ENCODE results near the gene PDK4. TPM values are rescaled to one million over a fixed set of nuclear protein-coding genes. Genes with fewer than 3 reads are reported as not detected.

Gene PDK4
- total RNA-seq, 1 donor from 2014 or later: 0.53 TPM

- no peaks in the 10 kb centered on the region for H3K27me3 Mint-ChIP-seq
- ChIA-PET CTCF (interaction anchor here (1.0 to 5.0 kb wide), 6 partner anchors 18 to 145 kb away, joined by 3 to 47 read pairs (median 5); no protein-coding TSS in a partner anchor), POLR2A (no interaction called here)
- DNase-seq (no peak), ATAC-seq (ENCODE audit: low read depth) (no peak)
- H3K27ac Mint-ChIP-seq: no peak overlapping the region
- H3K9me3 Mint-ChIP-seq: no peaks in the 10 kb centered on the region
- intact Hi-C loops (cut with micrococcal nuclease): no loop called here
- no peaks in the 10 kb centered on the region for H3K36me3 Mint-ChIP-seq (ENCODE audit: low read depth)
- peaks cover 9% of the 10 kb centered on the region for H3K4me1 Mint-ChIP-seq
- H3K4me3 Mint-ChIP-seq: no peak overlapping the region
- TF ChIP-seq CTCF (IDR thresholded peaks at IDR 0.05): no peak
These were observed 51.2 kb downstream of the PDK4 start for GRCh38 chr7:95545007-95545615.

- POLR2A ChIA-PET: no interaction called here
- H3K4me1 Mint-ChIP-seq: peaks cover 9% of the 10 kb centered on the region
- no peak overlapping the region for H3K4me3 Mint-ChIP-seq
These were observed 52.1 kb downstream of the PDK4 start for GRCh38 chr7:95544171-95544570.

GRCh38 chr7:95543312-95543711 is 53.0 kb downstream of the PDK4 start:
- Mint-ChIP-seq H3K4me3 (no peak overlapping the region), H3K9me3 (no peaks in the 10 kb centered on the region), H3K4me1 (peaks cover 9% of the 10 kb centered on the region), H3K27ac (no peak overlapping the region), H3K27me3 (no peaks in the 10 kb centered on the region), H3K36me3 (ENCODE audit: low read depth) (no peaks in the 10 kb centered on the region)
- POLR2A ChIA-PET: no interaction called here
- no peak for TF ChIP-seq CTCF (IDR thresholded peaks at IDR 0.05)
- intact Hi-C loops (cut with micrococcal nuclease): no loop called here
- CTCF ChIA-PET: interaction anchor here (0.6 to 5.0 kb wide), 4 partner anchors 17 to 148 kb away, joined by 3 to 47 read pairs (median 4); no protein-coding TSS in a partner anchor
- no peak for DNase-seq
- ATAC-seq (ENCODE audit: low read depth): no peak

More at GRCh38 chr7:95544171-95544570, 52.1 kb downstream of the PDK4 start:
- DNase-seq (no peak), ATAC-seq (ENCODE audit: low read depth) (no peak)
- Mint-ChIP-seq H3K36me3 (ENCODE audit: low read depth) (no peaks in the 10 kb centered on the region), H3K27ac (no peak overlapping the region), H3K27me3 (no peaks in the 10 kb centered on the region), H3K9me3 (no peaks in the 10 kb centered on the region)
- no peak for TF ChIP-seq CTCF (IDR thresholded peaks at IDR 0.05)
- intact Hi-C loops (cut with micrococcal nuclease): no loop called here
- CTCF ChIA-PET: interaction anchor here (0.6 to 5.0 kb wide), 5 partner anchors 18 to 148 kb away, joined by 3 to 47 read pairs (median 3); no protein-coding TSS in a partner anchor

- H3K4me1 Mint-ChIP-seq: peaks cover 4% of the 10 kb centered on the region
- H3K27me3 Mint-ChIP-seq: peaks cover 2% of the 10 kb centered on the region
- no peak overlapping the region for H3K4me3 Mint-ChIP-seq
- POLR2A ChIA-PET: no interaction called here
- TF ChIP-seq CTCF (IDR thresholded peaks at IDR 0.05): no peak
- intact Hi-C loops (cut with micrococcal nuclease): no loop called here
- H3K36me3 Mint-ChIP-seq (ENCODE audit: low read depth): no peaks in the 10 kb centered on the region
- H3K27ac Mint-ChIP-seq: no peak overlapping the region
- CTCF ChIA-PET: interaction anchor here (1.8 to 3.0 kb wide), 2 partner anchors 12 to 29 kb away, joined by 5 to 9 read pairs; no protein-coding TSS in a partner anchor
- ATAC-seq (ENCODE audit: low read depth) (no peak), DNase-seq (no peak)
- no peaks in the 10 kb centered on the region for H3K9me3 Mint-ChIP-seq
These were observed 56.0 kb downstream of the PDK4 start for GRCh38 chr7:95540366-95540765.

- no peaks in the 10 kb centered on the region for H3K36me3 Mint-ChIP-seq (ENCODE audit: low read depth)
- intact Hi-C loops (cut with micrococcal nuclease): no loop called here
- H3K9me3 Mint-ChIP-seq: no peaks in the 10 kb centered on the region
- TF ChIP-seq CTCF (IDR thresholded peaks at IDR 0.05): no peak
- H3K27ac Mint-ChIP-seq: no peak overlapping the region
- ATAC-seq (ENCODE audit: low read depth) (no peak), DNase-seq (no peak)
- POLR2A ChIA-PET: no interaction called here
- CTCF ChIA-PET: interaction anchor here (1.8 to 3.0 kb wide), 2 partner anchors 11 to 28 kb away, joined by 5 to 9 read pairs; no protein-coding TSS in a partner anchor
- H3K27me3 Mint-ChIP-seq: peaks cover 3% of the 10 kb centered on the region
- H3K4me3 Mint-ChIP-seq: no peak overlapping the region
- no peaks in the 10 kb centered on the region for H3K4me1 Mint-ChIP-seq
These were observed 56.9 kb downstream of the PDK4 start for GRCh38 chr7:95539426-95539825.

Measured in activated B cell treated with CpG ODN at 0.5 μM for 24 hours (primary cell).